HepG2 (cell line): ENCODE measurements around the gene OXLD1. TPM values are rescaled to one million over a fixed set of nuclear protein-coding genes. Genes with fewer than 3 reads are reported as not detected.
A peak's percentile ranks its signal among the peaks of the same experiment; 100 is the strongest.

Experiments used
- ADNP ChIP-seq: sonication (generic); formaldehyde crosslinking; IDR thresholded peaks from 2 replicates; pipeline ENCODE4 v1.4.0; 2020; ENCODE audit warnings: missing genetic modification reagents
- ATF1 ChIP-seq: IDR thresholded peaks from 2 replicates; pipeline ENCODE4 v1.6.1; 2016; ENCODE audit warnings: mild to moderate bottlenecking, control low read depth
- ATF7-NPFF ChIP-seq: sonication (generic); formaldehyde crosslinking; IDR thresholded peaks from 2 replicates; pipeline ENCODE4 v1.8.1; 2023; ENCODE audit warnings: mild to moderate bottlenecking, low read depth, missing genetic modification reagents, moderate library complexity
- CENPX ChIP-seq: sonication (generic); formaldehyde crosslinking; IDR thresholded peaks from 2 replicates; pipeline ENCODE4 v1.9.0; 2021; ENCODE audit warnings: mild to moderate bottlenecking, missing genetic modification reagents, moderate library complexity
- ELK4 ChIP-seq: sonication (generic); formaldehyde crosslinking; IDR thresholded peaks from 2 replicates; pipeline ENCODE4 v1.9.0; 2021; ENCODE audit warnings: missing genetic modification reagents, borderline replicate concordance
- MAF1 ChIP-seq: sonication (generic); formaldehyde crosslinking; IDR thresholded peaks from 2 replicates; pipeline ENCODE4 v1.5.0; 2020; ENCODE audit warnings: missing genetic modification reagents, borderline replicate concordance
- MAFF ChIP-seq: IDR thresholded peaks from 2 replicates; pipeline ENCODE4 v1.6.1; 2011; ENCODE audit warnings: low read depth, low read length, improper control_type of control experiment
- NFE2L2 ChIP-seq: fragments of 150-350 bp; IDR thresholded peaks from 2 replicates; pipeline ENCODE4 v1.6.1; 2014; ENCODE audit warnings: low read length
- RBAK ChIP-seq: sonication (generic); formaldehyde crosslinking; IDR thresholded peaks from 2 replicates; pipeline ENCODE4 v1.5.1; 2020; ENCODE audit warnings: mild to moderate bottlenecking, missing genetic modification reagents
- SOX5 ChIP-seq: IDR thresholded peaks from 2 replicates; pipeline ENCODE4 v1.6.1; 2016; ENCODE audit warnings: borderline replicate concordance
- ZFP37 ChIP-seq: sonication (generic); formaldehyde crosslinking; IDR thresholded peaks from 2 replicates; pipeline ENCODE4 v1.4.0; 2020; ENCODE audit warnings: missing genetic modification reagents, borderline replicate concordance
- ZNF230 ChIP-seq: sonication (generic); formaldehyde crosslinking; IDR thresholded peaks from 2 replicates; pipeline ENCODE4 v1.4.0; 2020; ENCODE audit warnings: mild to moderate bottlenecking, missing genetic modification reagents
- ZNF326 ChIP-seq: sonication (generic); formaldehyde crosslinking; IDR thresholded peaks from 2 replicates; pipeline ENCODE4 v1.4.0; 2020; ENCODE audit warnings: missing genetic modification reagents, borderline replicate concordance
- ZNF407 ChIP-seq: sonication (generic); formaldehyde crosslinking; IDR thresholded peaks from one replicate; pipeline ENCODE4 v1.5.1; 2020; ENCODE audit warnings: mild to moderate bottlenecking, missing genetic modification reagents; ENCODE audit errors: not compliant biosample characterization
- ZNF652 ChIP-seq: IDR thresholded peaks from 2 replicates; pipeline ENCODE4 v1.6.1; 2016; ENCODE audit warnings: low read depth, borderline replicate concordance
- polyA plus RNA-seq, 8 experiments: library from polyadenylated mRNA; depleted of rRNA in 3 of 8; stranded (reverse) in 7 of 8; unstranded in 1 of 8; fragments of >200 nt; fragmentation: Illumina TruSeq in 4 of 8; extraction: Trizol in 4 of 8; gene quantifications; 2 replicates each; pipeline versions ENCODE4 v1.2.1 to v1.2.3, GENCODE V29; 2011 to 2016; ENCODE audit warnings: low read depth in 4 of 8, missing spikeins in 1 of 8, mixed read lengths in 1 of 8; ENCODE audit not compliant: insufficient read depth in 1 of 8
- total RNA-seq, 5 experiments: library from RNA; depleted of rRNA; stranded (reverse); fragments of >200 nt; fragmentation: Illumina TruSeq; extraction: Trizol; gene quantifications; 2 replicates each; pipeline ENCODE4 v1.2.3, GENCODE V29; 2016; ENCODE audit warnings: low read depth in 1 of 5
- TF ChIP-seq, protein P1 (sequence below): sonication (generic); formaldehyde crosslinking; IDR thresholded peaks from 2 replicates; pipeline ENCODE4 v1.4.0; 2020; ENCODE audit warnings: missing genetic modification reagents, borderline replicate concordance
- TF ChIP-seq, protein P2 (sequence below): sonication (generic); formaldehyde crosslinking; IDR thresholded peaks from 2 replicates; pipeline ENCODE4 v1.5.0; 2020; ENCODE audit warnings: missing genetic modification reagents

OXLD1 gene
- total and polyA plus RNA-seq, 2 of the 13 experiments (the other 11 are each of a cell fraction or from before 2014, with no cell fraction given): 27.1 to 37.5 TPM

- TF ChIP-seq ZNF407 (CRISPR knock-in tag): peak; percentile 96
- TF ChIP-seq ATF7-NPFF (CRISPR knock-in tag): peak; percentile 99
- TF ChIP-seq CENPX (CRISPR knock-in tag): no peak
- TF ChIP-seq ZNF326 (CRISPR knock-in tag): peak; percentile 79; the same call in 1 of the 2 replicates
- TF ChIP-seq ZNF652 (CRISPR knock-in tag): peak; percentile 41; the same call in 1 of the 2 replicates
- no peak for TF ChIP-seq NFE2L2
- TF ChIP-seq ZNF230 (CRISPR knock-in tag): peak; percentile 95; the same call in 1 of the 2 replicates
- peak; percentile 85 for TF ChIP-seq SOX5 (CRISPR knock-in tag)
- TF ChIP-seq MAF1: peak; percentile 83; the same call in 1 of the 2 replicates
- TF ChIP-seq RBAK (CRISPR knock-in tag): no peak
- TF ChIP-seq, protein P1, sequence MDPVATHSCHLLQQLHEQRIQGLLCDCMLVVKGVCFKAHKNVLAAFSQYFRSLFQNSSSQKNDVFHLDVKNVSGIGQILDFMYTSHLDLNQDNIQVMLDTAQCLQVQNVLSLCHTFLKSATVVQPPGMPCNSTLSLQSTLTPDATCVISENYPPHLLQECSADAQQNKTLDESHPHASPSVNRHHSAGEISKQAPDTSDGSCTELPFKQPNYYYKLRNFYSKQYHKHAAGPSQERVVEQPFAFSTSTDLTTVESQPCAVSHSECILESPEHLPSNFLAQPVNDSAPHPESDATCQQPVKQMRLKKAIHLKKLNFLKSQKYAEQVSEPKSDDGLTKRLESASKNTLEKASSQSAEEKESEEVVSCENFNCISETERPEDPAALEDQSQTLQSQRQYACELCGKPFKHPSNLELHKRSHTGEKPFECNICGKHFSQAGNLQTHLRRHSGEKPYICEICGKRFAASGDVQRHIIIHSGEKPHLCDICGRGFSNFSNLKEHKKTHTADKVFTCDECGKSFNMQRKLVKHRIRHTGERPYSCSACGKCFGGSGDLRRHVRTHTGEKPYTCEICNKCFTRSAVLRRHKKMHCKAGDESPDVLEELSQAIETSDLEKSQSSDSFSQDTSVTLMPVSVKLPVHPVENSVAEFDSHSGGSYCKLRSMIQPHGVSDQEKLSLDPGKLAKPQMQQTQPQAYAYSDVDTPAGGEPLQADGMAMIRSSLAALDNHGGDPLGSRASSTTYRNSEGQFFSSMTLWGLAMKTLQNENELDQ: peak; percentile 92; the same call in 1 of the 2 replicates
- no peak for TF ChIP-seq MAFF
- TF ChIP-seq, protein P2, sequence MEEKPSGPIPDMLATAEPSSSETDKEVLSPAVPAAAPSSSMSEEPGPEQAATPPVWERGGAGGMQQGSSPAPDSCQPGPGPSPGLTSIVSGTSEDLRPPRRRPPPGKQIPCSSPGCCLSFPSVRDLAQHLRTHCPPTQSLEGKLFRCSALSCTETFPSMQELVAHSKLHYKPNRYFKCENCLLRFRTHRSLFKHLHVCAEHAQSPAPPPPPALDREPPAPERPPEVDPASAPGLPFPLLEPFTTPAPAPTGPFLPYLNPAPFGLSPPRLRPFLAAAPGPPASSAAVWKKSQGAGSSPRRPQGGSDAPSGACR: peak; percentile 99
- TF ChIP-seq ADNP (CRISPR knock-in tag): peak; percentile 65; the same call in 1 of the 2 replicates
- TF ChIP-seq ATF1 (CRISPR knock-in tag): no peak
- TF ChIP-seq ZFP37: peak; percentile 99
- TF ChIP-seq ELK4 (CRISPR knock-in tag): peak; percentile 89; the same call in 1 of the 2 replicates
Measured at GRCh38 chr17:81711814-81712467, 45.5 kb upstream of the OXLD1 start, which contains the start of gene SLC25A10 (continued).
